AG04450 (cell line): Measurements from ENCODE around the gene ITPR1. TPM values are rescaled to one million over a fixed set of nuclear protein-coding genes. Genes with fewer than 3 reads are reported as not detected.

Experiments
- CTCF ChIA-PET: fragments of 300-600, 350-600 bp; formaldehyde crosslinking; extraction: SDS; loops from one replicate; lab custom pipeline; 2022; ENCODE audit warnings: antibody characterized with exemption, inconsistent platforms; lab: Charles Lee
- POLR2A ChIA-PET: fragments of 350-600 bp; formaldehyde crosslinking; extraction: SDS; loops from one replicate; lab custom pipeline; 2021; ENCODE audit warnings: antibody characterized with exemption, inconsistent platforms; lab: Yijun Ruan, JAX
- DNase-seq: peaks from one replicate; pipeline ENCODE4 v3.0.0-alpha.2; 2011; ENCODE audit warnings: low read depth, low spot score
- H3K27ac ChIP-seq: one replicate; pipeline ENCODE4 v1.5.1; 2012; ENCODE audit warnings: low read depth, low read length, control low read depth
- H3K27me3 ChIP-seq: one replicate; pipeline ENCODE4 v1.6.0; 2012; ENCODE audit warnings: low read length; ENCODE audit not compliant: control insufficient read depth, insufficient read depth
- H3K4me3 ChIP-seq: 2 replicates; pipeline ENCODE4 v1.5.1; 2011; ENCODE audit warnings: mild to moderate bottlenecking, low read depth, low read length, control low read depth
- H3K9me3 ChIP-seq: 2 replicates; pipeline ENCODE4 v1.5.1; 2012; ENCODE audit warnings: low read length; ENCODE audit not compliant: control insufficient read depth, insufficient read depth
- CTCF ChIP-seq: IDR thresholded peaks from 2 replicates; pipeline ENCODE4 v1.5.1; 2011; ENCODE audit warnings: low read depth, low read length, control low read depth, inconsistent platforms
- polyA plus RNA-seq: library from polyadenylated mRNA; depleted of rRNA; stranded (reverse); fragments of >200 nt; gene quantifications from 2 replicates; pipeline ENCODE4 v1.2.3, GENCODE V29; 2011

ITPR1 gene
- polyA plus RNA-seq, 1 experiment, result 7.4 TPM

- POLR2A ChIA-PET, result no interaction called here
- H3K4me3 ChIP-seq, result no peak overlapping the region
These were observed 331.8 kb downstream of the ITPR1 start for GRCh38 chr3:4824926-4825325.

DNA sequence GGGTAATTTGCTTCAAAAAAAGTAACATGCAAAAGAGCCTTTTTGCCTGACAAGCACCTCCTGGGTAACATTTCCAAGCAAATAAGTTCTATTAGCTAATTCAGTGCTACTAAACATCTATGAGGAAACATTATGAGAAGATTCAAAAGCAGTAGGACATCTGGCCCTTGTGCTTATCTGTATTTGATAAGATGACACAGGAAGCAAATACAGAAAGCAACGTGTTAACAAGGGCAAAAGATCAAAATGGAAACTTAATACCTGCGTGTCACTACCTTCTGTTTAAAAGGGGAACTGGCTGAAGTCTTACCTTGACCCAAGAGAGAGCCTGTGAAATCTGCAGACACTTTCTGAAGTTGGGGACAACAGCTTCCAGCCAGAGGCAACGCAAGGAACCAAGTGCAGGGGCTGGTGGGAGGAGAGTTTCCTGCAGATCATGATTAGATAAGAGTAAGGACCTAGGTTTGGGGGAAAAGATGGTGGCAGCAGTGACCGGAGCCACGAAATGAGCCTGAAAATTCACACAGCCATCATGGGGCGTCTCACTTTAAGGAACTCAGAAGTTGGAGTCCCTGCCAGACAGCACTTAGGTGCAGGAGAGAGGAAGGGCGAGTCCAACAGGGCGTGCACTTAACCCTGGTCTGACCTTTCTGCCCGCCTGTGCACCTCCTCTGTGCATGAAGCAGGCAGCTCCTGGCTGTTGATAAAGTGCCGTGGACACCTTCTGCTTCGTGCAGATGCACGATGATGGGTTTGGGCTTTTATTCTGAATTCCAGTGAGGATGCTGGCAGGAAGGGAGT, 332.5 kb downstream of the ITPR1 start:
- H3K27ac ChIP-seq, result no peak overlapping the region
- TF ChIP-seq CTCF, result no peak
- H3K4me3 ChIP-seq, result no peak overlapping the region
- DNase-seq, result no peak
- H3K9me3 ChIP-seq, result no peaks in the 10 kb centered on the region; the same call in 1 of the 2 replicates
- no peaks in the 10 kb centered on the region for H3K27me3 ChIP-seq
- CTCF ChIA-PET, result no interaction called here
- POLR2A ChIA-PET, result no interaction called here

More at GRCh38 chr3:4824926-4825325, 331.8 kb downstream of the ITPR1 start:
- no peak for TF ChIP-seq CTCF
- Histone ChIP-seq H3K27ac (no peak overlapping the region), H3K27me3 (no peaks in the 10 kb centered on the region), H3K9me3 (no peaks in the 10 kb centered on the region; the same call in 1 of the 2 replicates)
- CTCF ChIA-PET, result no interaction called here
- no peak for DNase-seq

DNA sequence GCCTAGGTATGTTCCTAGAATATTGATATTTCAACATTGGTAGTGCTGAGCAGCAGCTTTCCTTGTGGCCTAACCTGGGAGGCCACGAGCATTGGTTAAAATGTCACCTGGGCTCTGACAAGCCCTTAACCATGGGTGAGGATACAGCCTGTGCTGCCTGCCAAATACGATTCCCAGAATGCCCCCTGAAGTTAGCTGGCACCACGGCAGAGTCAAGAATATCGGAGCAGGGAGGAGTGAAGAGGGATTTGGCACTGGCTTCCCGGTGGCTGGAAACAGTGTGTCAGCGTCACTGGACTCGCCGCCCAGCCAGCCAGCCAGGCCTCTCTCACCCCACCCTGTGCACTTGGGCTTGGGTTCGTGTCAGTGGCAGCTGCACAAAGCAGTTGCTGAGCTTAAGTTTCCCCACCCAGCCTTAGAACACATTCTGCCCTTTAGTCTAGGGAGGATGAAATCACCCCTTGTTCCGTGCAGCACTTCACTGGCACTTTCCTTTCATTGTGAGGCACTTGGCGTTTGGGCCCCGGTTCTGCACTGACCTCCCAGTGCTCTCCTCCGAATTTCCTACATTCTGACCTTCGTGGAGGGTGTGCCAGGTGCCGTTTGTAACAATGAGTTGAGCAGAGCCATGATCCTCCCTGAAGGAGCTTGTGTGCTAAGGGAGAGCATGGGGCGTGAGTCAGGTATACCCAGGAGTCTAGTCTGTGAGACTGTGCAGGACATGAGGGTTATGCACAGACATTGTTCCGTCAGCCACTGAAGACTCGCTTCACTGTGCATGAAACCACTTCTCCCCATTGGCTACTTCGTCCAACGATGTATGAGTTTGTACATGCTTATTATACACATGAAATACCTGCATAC, 333.3 kb downstream of the ITPR1 start:
- no peaks in the 10 kb centered on the region for H3K27me3 ChIP-seq
- ChIA-PET CTCF (no interaction called here), POLR2A (no interaction called here)
- no peaks in the 10 kb centered on the region; the same call in 1 of the 2 replicates for H3K9me3 ChIP-seq
- H3K4me3 ChIP-seq, result no peak overlapping the region
- no peak overlapping the region for H3K27ac ChIP-seq
- no peak for TF ChIP-seq CTCF
- DNase-seq, result no peak

GRCh38 chr3:4827767-4828166, 334.6 kb downstream of the ITPR1 start:
- CTCF ChIA-PET, result interaction anchor here (0.6 kb wide), 1 partner anchor 127 kb away, joined by 4 read pairs; no protein-coding TSS in a partner anchor
- DNase-seq, result no peak
- Histone ChIP-seq H3K4me3 (no peak overlapping the region), H3K27me3 (no peaks in the 10 kb centered on the region), H3K9me3 (no peaks in the 10 kb centered on the region; the same call in 1 of the 2 replicates), H3K27ac (no peak overlapping the region)
- POLR2A ChIA-PET, result no interaction called here
- TF ChIP-seq CTCF, result no peak
